HUDEP-2 (cell line): Measurements from ENCODE around the gene HEATR9.
"Not testable (repeated sequence)": the region's sequence is repeated elsewhere in the genome, so short reads cannot be mapped to it uniquely, and the experiment has no call there.

Experiments
- DNase-seq, 76 experiments: peaks; one replicate each; lab custom pipeline; 2025; ENCODE audit not compliant: unreplicated experiment in 76 of 76; lab: John Stamatoyannopoulos, UW

Gene HEATR9

GRCh38 chr17:35868737-35869136, at the start of gene HEATR9:
TSS of gene HEATR9 (minus strand) at chr17:35868891. CDS start at chr17:35868742, 149 bp downstream.
- DNase-seq: no peak

GRCh38 chr17:35917519-35918213, 49.0 kb upstream of the HEATR9 start:
- DNase-seq: no peak

- no peak for DNase-seq
Observed at GRCh38 chr17:35915153-35915964, 46.7 kb upstream of the HEATR9 start.

GRCh38 chr17:35914354-35914753, 45.7 kb upstream of the HEATR9 start:
- DNase-seq: no peak

GRCh38 chr17:35913609-35914008, 44.9 kb upstream of the HEATR9 start:
- DNase-seq: no peak

- DNase-seq: no peak
Observed at GRCh38 chr17:35912942-35913341, 44.3 kb upstream of the HEATR9 start.

GRCh38 chr17:35912339-35912912, 43.7 kb upstream of the HEATR9 start:
- DNase-seq: no peak

- no peak for DNase-seq
Observed at GRCh38 chr17:35909408-35909807, 40.7 kb upstream of the HEATR9 start.

GRCh38 chr17:35907691-35908090, 39.0 kb upstream of the HEATR9 start:
- no peak for DNase-seq

GRCh38 chr17:35906926-35907637, 38.4 kb upstream of the HEATR9 start:
- no peak for DNase-seq

- DNase-seq: no peak
Observed at GRCh38 chr17:35906191-35906925, 37.7 kb upstream of the HEATR9 start.

- no peak for DNase-seq
Observed at GRCh38 chr17:35903451-35903850, 34.8 kb upstream of the HEATR9 start.

GRCh38 chr17:35901631-35902175, 33.0 kb upstream of the HEATR9 start:
- DNase-seq: no peak

- DNase-seq: no peak
Observed at GRCh38 chr17:35900708-35901480, 32.2 kb upstream of the HEATR9 start.

GRCh38 chr17:35900280-35900679, 31.6 kb upstream of the HEATR9 start:
- no peak for DNase-seq

GRCh38 chr17:35898283-35899070, 29.8 kb upstream of the HEATR9 start:
- peak in 11 of 76 experiments; percentile 2 to 26 (median 15) for DNase-seq

- DNase-seq: not testable (repeated sequence)
Observed at GRCh38 chr17:35897772-35898171, 29.1 kb upstream of the HEATR9 start.
